Activated naive CD8-positive, alpha-beta T cell (primary cell): Measurements from ENCODE around the gene ZNF595.
"Not testable (repeated sequence)": the region's sequence is repeated elsewhere in the genome, so short reads cannot be mapped to it uniquely, and the experiment has no call there.

Experiments used
- H3K27ac Mint-ChIP-seq: one replicate; pipeline ENCODE4 v1.8.0; 2021; ENCODE audit warnings: mixed read lengths
- H3K27me3 Mint-ChIP-seq: one replicate; pipeline ENCODE4 v1.8.0; 2021; ENCODE audit warnings: mixed read lengths
- H3K36me3 Mint-ChIP-seq: one replicate; pipeline ENCODE4 v1.8.0; 2021; ENCODE audit warnings: mixed read lengths
- H3K4me1 Mint-ChIP-seq: one replicate; pipeline ENCODE4 v1.8.0; 2021; ENCODE audit warnings: low read depth, mixed read lengths
- H3K4me3 Mint-ChIP-seq: one replicate; pipeline ENCODE4 v1.8.0; 2021; ENCODE audit warnings: mild to moderate bottlenecking, mixed read lengths
- H3K9me3 Mint-ChIP-seq: one replicate; pipeline ENCODE4 v1.8.0; 2021; ENCODE audit warnings: low read depth, mixed read lengths

Gene ZNF595

DNA sequence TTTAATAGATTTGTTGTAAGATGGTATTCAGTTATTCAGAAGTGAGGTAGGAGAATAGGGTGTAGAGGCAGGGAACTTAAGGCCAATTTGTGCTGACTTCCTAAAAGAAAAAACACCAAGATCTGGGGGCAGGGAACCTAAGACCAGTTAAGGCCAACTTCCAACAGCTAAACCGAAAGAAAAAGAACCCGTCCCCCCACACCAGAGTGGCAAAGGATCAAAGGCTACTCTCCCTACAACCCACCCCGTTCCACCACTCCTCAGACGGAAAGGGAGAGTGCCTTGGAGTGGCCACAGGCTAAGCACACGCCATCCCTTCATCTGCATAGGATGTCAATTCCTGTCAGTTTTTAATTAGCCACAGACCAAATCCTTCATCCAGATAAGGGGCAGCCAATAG is 67.5 kb downstream of the ZNF595 start:
- Mint-ChIP-seq H3K4me3 (no peak overlapping the region), H3K4me1 (peaks cover 32% of the 10 kb centered on the region), H3K27me3 (no peaks in the 10 kb centered on the region), H3K36me3 (peaks cover 18% of the 10 kb centered on the region), H3K27ac (peak overlapping the region; percentile 62), H3K9me3 (peaks cover 7% of the 10 kb centered on the region)

DNA sequence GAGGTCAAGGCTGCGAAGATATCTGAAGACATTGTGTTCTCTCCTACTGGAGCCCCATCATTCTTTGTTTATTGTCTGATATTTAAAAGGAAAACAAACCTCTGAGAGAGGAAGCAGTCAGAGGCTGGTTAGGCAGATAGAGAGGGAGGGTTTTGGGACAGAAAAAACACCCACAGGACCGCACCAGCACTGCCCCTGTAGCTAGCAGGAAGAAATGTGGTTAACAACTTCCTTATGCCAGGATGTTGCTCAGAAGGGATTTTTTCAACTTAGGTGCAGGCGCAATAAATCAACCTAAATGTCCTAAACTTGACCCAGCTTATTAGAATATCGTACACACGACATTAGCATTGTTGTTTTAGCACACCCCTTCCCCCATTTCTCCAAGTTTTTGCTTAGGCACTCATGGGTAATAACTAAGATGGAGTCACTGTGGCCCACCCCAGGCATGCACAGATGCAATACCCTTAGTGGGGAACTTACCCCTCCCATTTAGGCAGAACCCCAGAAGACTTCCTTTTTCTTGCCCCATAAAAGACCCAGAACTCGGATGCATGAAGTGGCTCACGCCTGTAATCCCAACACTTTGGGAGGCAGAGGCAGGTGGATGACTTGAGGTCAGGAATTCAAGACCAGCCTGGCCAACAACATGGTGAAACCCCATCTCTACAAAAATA is 68.4 kb downstream of the ZNF595 start:
- Mint-ChIP-seq H3K4me3 (peak overlapping the region; percentile 32), H3K27ac (peak overlapping the region; percentile 62), H3K36me3 (peaks cover 22% of the 10 kb centered on the region), H3K4me1 (peaks cover 36% of the 10 kb centered on the region), H3K27me3 (no peaks in the 10 kb centered on the region), H3K9me3 (peaks cover 5% of the 10 kb centered on the region)

DNA sequence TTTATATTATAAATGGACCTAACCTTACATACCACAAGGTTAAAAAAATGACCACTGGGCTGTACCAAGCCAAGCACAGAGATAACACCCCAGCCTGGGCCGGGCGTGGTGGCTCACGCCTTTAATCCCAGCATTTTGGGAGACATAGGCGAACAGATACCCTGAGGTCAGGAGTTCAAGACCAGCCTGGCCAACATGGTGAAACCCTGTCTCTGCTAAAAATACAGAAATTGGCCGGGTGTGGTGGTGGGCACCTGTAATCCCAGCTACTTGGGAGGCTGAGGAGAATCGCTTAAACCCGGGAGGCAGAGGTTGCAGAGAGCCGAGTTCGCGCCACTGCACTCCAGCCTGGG is 70.8 kb downstream of the ZNF595 start:
- Mint-ChIP-seq H3K27ac (peak overlapping the region; percentile 100), H3K4me3 (peak overlapping the region; percentile 99), H3K36me3 (peaks cover 16% of the 10 kb centered on the region), H3K4me1 (peaks cover 36% of the 10 kb centered on the region)
- H3K9me3 Mint-ChIP-seq, H3K27me3 Mint-ChIP-seq: not testable (repeated sequence)

DNA sequence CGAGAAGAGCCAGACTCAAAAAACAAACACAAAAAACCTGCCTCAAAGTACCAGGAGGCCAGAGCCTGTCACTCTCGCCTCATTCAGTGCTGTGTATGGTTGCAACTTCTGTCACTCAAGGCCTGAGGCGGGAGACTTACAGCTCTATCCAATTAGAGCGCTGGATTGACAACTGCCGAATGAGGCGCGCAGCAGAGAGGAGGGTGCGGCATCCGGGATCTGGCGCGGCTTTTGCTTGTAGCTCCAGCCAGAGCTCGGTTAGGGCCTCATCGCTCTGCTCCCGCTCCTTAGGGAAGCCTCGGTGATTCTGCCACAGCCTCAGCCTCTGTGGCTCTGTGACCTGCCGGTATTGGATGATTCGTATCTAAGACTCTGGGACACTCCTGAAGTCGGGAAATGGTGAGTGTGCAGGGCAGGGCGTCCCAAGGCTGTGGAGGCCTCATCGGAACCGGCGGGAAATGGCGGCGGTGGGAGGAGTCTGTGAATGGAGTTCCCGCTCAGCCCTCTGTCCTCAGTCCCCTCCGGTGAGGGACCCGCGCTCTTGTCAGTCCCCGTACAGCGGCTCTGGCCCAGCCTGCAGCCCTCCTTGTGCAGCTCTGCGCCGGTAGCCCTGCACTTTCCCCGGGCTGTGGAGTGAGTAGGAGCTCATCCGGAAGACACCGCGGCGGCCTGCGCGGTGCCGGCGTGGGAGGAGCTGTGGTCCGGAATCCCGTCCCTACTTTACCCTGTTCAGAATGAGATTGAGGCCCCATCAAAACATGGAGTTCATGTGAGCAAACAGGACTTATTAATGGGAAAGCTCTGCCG is 71.4 kb downstream of the ZNF595 start, which contains the start of gene ZNF718:
ZNF718 (plus strand) TSS at position 227 of the 807 bp plus-strand sequence; CDS start at position 397, 170 bp downstream.
- Mint-ChIP-seq H3K27me3 (no peaks in the 10 kb centered on the region), H3K36me3 (peaks cover 13% of the 10 kb centered on the region), H3K9me3 (peaks cover 3% of the 10 kb centered on the region), H3K4me1 (peaks cover 36% of the 10 kb centered on the region), H3K27ac (peak within 1 kb of the TSS; percentile 100), H3K4me3 (peak within 1 kb of the TSS; percentile 99)

DNA sequence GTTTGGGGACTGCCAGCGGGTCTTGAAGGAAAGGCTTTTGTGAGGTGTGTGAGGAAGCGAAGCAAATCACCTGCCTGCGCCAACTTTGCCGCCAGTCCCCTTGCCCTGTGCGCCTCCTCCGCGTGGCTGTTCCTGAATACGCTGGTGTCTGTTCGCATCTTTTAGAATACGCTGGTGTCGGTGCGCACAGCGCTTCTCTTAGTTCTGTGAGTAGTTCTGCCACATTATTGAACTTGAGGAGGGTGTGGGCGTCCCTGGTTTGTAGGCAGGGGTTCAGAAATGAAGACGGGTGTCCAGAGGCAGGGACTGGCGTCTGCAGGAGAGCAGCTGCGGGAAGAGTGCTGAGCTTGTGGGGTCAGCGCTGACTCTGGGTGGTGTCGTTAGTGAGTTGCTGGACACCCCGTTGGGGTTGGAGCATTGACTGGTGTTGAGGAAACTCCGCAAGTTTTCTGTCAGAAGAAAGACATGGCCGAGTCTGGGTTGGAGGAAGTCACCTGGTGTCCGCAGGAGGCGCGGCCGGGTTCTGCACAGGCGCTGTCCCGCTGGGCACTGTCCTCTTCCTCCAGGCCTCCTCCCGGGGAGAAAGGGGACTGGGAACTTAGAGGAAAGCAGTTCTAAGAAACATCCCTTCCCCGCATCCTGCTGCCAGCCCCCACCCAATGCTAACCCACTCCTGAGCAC is 72.1 kb downstream of the ZNF595 start:
- Mint-ChIP-seq H3K36me3 (peaks cover 13% of the 10 kb centered on the region), H3K27me3 (no peaks in the 10 kb centered on the region), H3K4me1 (peaks cover 34% of the 10 kb centered on the region), H3K4me3 (peak overlapping the region; percentile 99), H3K27ac (peak overlapping the region; percentile 100), H3K9me3 (peaks cover 3% of the 10 kb centered on the region)

DNA sequence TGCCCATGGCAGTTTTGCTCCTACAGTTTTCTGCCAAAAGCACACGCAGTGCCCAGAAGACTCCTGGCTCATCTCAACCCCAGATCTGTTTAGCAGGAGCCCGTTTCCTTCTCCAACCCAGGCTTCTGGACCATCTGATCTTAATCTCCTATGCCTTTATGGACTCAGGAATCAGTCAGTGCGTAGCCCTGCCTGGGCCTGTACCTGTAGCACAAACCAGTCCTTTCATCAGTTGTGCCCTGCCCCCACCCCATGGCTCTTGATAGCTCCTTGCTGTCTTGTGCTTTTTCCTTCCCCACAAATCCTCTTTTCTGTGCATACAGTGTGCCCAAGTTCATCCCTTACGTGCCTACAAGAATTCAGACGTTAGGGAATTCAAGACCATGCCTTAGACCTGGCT is 72.7 kb downstream of the ZNF595 start:
- Mint-ChIP-seq H3K4me3 (peak overlapping the region; percentile 99), H3K27ac (peak overlapping the region; percentile 100), H3K4me1 (peaks cover 28% of the 10 kb centered on the region), H3K27me3 (no peaks in the 10 kb centered on the region), H3K9me3 (no peaks in the 10 kb centered on the region), H3K36me3 (peaks cover 12% of the 10 kb centered on the region)

DNA sequence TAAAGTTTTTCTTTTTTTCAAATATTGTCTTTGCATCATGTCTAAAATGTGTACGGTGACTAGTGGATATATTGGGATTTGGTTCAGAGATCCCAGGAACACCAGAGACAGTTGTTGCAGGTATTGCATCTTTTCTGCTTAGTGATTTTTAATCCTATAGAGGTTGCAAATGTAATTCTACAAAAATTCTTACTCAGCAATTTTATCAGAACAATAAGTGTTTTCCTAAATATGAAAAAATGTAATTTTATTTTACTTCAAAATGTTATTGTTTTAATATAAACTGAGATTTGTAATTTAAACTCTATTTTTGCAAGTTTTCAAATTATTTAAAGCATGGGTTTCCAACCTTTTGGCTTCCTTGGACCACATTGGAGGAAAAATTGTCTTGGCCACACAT is 79.4 kb downstream of the ZNF595 start:
- H3K9me3 Mint-ChIP-seq, result peaks cover 17% of the 10 kb centered on the region
- no peak overlapping the region for H3K27ac Mint-ChIP-seq
- H3K4me1 Mint-ChIP-seq, result peaks cover 13% of the 10 kb centered on the region
- H3K27me3 Mint-ChIP-seq, result no peaks in the 10 kb centered on the region
- H3K36me3 Mint-ChIP-seq, result peaks cover 27% of the 10 kb centered on the region
- H3K4me3 Mint-ChIP-seq, result no peak overlapping the region
